CD1c-positive myeloid dendritic cell (primary cell): ENCODE data around the gene TXNDC11.

Experiments
- DNase-seq: peaks from one replicate; pipeline ENCODE4 v3.0.0-alpha.2; 2016; ENCODE audit errors: extremely low spot score

Gene TXNDC11

DNA sequence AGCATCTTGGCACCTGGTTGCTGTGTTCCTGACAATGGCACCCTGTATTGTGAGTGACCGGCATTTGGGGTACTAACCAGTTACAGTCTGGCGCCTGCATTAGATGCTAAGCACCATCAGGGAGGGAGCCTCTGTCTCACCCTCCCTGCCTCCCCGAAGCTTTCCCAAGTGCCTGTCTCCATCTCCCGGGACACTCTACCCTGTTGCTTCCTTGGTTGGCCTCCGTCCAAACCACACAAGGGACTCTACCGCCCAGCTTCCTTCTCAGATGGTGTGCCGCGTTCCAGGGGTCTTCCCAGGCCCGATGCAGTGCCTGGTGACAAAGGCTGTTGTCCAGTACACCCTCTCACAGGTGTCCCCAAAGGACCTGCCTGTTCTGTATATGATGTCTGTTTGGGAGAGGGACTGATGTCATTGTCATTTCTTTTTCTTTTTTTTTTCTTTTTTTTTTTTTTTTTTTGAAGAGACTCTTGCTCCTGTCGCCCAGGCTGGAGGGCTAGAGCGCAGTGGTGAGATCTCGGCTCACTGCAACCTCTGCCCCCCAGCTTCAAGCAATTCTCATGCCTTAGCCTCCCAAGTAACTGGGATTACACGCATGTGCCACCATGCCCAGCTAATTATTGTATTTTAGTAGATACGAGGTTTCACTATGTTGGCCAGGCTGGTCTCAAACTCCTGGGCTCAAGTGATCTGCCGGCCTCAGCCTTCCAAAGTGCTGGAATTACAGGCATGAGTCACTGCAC lies 67.7 kb downstream of the TXNDC11 start:
- no peak for DNase-seq

DNA sequence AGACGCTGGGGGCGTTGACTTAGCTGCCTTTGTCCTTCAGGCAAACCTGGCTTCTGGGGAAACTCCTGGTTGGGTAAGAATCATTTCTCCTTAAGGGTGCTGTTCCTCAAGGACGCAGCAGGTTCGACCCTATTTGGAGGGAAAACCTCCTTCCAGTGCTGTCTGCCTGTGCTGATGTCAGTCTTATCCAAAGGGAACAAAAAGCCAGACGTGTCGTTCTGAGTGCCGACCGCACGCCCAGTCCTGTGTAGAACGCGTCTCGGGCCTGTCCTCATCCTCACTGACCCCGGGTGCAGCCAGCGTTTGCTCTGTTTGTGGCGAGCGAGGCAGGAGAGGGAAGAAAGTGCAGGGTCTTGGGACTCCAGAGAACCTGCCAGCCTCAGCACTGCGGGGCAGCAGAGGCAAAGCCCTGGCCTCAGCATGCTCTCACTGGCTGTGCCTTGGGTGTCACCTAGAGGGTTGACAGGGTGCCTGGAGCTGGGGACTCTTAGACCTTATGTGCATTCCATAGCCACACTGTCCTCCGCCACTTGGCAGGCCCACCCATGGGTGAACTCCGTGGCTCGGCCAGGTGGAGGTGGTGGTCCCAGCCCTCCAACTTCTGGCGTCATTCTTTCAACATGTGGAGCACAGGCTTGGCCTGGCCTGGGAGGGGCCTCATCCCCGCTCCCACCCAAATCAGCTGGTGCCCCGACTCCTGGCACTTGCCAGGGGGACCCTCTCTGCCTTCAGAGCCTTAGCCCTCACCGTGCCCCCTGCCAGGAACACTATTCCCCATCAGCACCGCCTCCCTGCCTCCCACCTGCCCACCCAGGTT lies 68.4 kb downstream of the TXNDC11 start:
- DNase-seq = no peak

DNA sequence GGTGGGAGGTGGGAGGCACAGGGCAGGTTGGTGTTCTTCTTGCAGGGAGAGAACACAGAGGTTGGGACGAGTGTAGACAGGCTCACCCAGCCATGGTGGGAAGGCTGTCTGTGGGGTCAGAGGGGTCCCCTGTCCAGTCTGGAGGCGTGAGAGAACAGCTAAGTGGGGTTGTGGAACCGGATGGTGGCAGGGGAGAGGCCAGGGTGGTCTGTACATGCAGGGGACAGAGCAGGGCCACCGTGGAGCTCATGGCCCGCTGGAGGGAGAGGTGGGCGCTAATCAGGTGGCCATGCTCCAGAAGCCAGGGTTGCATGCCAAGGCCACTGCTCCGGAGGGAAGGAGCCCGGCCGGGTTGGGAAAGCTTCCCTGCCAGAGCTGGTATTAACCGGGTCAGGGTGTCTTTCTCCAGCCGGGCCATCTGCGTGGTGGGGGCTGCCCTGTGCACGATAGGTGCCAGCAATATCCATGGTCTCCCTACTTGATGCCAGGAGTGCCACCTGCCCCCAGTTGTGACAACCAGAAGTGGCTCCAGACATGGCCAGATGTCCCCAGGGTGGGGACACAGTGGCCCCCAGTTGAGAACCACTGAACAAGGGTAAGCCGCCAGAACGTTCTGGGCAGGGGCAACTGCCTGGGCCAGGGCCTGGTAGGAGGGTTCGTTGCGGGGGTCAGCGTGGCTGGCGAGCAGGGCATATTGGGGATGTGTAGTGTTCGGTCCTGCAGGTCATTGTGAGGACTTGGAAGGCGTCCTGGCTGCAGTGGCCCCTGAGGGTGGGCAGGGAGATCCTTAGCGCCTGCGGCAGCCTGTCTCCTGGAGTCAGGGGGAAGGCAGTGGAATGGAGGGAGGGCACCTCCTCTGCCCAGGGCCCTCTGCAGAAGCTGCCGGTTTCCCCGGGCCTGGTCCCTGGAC lies 69.3 kb downstream of the TXNDC11 start:
- DNase-seq = no peak

DNA sequence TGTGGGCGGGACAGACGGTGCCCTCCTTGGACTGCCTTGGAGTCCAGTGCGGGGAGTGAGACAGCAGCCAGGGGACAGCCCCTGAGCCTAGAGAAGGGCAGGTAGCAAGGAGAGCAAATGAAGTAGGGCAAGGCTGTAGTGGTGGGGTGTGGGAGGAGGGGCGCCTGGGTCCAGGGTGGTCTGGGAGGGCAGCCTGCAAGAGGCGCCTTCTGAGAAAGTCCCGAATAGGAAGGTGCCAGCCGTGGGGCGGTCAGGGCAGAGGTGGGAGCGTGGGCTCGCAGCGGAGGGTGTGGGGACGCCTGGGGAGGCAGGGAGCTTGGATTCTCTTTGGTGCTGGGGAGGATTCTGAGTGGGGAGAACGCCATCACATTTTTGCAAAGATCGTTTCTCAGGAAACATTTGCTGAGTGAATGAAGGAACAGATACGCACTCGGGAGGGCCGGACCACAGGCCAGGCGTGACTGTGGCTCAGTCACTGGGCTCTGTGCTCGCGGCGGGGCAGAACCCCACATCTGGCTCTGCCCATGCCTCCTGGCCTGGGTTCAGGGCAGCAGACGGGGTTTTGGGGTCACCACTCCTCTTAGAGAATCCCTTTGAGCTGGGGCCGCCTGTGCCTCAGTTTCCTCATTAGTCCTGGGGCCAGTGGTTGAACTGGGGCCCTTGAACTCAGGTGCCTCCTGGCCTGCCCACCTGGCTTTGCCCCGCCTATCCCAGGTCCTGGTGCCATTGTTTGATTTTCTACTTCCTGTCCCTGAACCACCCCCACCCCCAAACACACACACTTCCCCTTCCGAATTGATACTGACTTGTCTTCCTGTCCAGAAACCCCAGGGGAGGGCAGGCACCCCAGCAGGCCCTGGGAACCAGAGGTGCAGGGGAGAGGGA lies 70.2 kb downstream of the TXNDC11 start:
- DNase-seq = peak; percentile 50

DNA sequence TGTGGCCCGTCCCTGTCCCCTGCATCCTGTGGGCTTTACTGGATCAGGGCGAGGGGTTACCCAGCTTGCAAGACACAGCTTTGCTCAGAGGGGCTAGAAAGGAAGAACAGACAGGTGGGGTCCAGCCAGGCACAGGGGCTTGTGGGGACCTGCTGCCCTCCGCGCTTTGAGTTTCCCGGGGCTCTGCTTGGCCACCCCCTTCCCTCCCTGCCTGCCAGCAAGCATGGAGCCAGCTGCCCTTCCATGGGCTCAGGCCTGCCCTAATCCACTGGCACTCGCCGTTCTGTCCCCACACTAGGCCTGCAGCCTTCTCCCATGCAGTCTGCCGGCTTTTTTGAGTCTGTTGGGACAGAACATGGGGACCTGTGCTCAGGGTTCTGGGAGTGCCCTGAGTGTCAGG lies 71.0 kb downstream of the TXNDC11 start:
- no peak for DNase-seq

DNA sequence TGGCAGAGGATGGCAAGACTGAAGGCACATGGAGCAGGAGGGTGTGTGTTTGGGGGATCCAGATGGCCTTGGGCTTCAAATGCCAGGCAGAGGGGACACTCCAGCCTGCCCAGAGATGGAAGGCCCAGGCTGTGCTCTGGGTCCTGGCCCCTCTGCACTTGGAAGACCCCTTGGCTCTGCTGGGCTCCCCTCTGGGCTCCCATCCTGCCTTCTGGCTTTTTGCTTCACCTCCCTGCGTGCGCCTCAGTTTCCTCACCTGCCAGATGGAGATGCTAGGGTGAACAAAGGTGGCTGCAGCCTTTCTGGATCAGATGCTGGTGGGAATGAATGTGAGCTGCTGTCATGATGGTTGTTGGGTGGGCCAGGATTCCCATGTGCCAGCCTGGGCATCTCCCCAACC lies 71.4 kb downstream of the TXNDC11 start:
- no peak for DNase-seq

DNA sequence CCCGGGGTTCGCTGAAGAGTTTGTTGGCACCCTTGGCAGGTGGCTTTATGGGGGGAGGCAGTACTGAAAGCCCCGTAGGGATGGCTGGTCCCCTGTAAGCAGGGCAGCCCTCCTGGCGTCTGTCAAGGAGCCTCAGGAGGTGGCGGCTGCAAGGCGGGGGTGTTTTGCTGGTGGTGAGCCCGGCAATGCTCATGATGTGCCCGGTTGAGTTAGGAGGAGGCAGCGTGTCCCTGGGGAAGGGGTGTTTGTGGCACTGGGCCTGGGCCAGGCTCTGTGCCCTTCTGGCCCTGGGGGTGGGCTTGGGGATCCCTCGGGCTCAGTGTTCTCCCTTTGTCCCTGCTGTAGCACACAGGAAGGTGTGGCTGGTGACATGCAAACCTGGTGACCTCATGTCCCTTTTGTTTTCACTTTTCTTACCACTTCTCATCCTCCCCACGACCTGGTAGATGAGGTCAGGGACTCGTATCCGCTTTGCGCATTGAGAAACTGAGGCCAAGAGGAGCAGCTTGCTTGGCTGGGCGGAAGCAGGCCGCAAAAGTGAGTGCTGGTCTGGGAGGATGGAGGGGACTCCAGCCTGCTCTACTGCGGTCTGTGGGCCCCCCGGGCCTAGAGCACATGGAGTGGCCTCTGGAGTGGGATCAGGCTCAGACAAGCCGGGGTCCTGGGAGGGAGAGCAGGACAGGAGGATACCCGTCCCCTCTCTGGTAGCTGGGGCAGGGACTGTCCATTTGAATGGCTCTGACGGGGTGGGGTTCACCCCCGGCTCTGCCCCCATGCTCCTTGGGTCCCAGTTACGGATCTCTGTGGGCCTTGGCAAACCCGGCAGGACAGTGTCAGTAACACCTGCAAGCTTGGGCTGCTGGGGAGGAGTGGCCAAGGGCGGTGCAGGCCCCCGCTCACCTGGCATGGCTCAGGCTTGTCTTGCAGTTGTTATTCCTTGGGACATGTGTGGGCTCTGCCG lies 72.2 kb downstream of the TXNDC11 start:
- DNase-seq = no peak

DNA sequence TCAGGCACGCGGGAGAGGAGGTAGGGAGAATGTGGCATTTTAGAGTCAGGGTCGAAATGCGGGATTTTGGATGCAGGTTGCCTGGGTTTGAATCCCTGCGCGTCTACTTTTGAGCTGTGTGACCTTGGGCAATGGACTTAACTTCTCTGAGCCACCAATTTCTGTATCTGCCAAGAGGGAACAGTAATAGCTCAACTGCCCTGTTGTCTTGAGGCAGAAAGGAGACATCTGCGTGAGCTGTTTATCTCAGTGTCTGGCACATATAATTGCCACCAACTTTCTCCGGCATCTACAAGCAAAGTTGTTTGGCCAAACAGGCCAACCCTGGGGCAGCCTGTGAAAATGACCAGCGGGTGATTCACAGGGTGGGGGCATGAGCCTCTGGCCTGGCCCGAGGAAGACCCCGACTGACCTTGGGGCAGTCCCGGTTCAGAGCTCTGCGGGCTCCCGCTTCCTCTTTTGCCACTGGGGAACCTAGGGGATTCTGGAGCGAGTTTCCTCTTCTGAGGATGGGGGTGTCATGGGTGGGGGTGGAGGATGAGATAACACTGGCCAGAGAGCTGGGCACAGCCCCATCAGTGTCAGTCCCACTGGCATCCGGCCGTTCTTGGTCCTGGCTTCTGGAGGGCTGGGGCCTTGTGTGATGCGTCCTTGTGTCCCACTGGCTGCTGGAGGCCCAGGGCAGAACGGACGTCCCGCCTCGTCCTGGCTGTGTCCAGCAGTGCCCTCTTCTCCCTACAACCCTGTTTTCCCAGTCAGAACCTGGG lies 73.1 kb downstream of the TXNDC11 start:
- peak; percentile 95 for DNase-seq

DNA sequence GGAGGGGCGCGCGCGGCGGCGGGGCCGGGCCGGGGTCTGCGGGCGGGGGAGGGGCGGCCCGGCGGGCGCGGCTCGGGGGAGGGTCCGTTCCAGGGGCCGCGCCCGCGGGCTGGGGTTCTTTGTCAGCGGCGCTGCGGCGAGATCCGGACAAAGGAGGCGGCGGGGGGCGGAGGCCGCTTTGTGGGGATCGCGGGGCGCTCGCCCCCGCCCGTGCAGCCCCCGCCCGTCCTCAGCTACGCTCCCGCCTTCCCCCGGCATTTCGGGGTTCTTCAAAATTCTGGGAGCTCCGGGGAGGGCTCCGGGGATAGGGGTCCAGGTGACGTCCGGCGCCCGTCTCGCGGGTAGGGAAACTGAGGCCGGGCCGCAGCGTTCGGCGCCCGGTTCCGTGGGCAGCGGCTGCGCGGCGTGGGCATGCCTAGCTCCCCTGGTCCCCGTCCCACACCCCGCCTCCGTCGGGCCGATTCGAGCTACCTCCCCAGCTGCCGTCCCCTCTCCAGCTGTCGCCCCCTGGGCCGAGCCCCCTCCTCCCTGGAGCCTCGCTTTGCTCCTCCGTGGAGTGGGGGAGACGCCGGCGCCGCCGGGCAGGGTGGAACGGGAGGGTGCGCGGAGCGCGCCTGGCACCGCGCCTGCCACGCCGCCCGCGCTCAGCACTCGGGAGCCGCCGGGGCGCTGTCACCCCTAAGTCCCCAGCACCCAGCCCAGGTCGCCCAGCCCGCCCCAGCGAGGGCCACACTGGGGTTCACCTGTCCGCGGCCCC lies 73.9 kb downstream of the TXNDC11 start:
- DNase-seq = peak; percentile 33

DNA sequence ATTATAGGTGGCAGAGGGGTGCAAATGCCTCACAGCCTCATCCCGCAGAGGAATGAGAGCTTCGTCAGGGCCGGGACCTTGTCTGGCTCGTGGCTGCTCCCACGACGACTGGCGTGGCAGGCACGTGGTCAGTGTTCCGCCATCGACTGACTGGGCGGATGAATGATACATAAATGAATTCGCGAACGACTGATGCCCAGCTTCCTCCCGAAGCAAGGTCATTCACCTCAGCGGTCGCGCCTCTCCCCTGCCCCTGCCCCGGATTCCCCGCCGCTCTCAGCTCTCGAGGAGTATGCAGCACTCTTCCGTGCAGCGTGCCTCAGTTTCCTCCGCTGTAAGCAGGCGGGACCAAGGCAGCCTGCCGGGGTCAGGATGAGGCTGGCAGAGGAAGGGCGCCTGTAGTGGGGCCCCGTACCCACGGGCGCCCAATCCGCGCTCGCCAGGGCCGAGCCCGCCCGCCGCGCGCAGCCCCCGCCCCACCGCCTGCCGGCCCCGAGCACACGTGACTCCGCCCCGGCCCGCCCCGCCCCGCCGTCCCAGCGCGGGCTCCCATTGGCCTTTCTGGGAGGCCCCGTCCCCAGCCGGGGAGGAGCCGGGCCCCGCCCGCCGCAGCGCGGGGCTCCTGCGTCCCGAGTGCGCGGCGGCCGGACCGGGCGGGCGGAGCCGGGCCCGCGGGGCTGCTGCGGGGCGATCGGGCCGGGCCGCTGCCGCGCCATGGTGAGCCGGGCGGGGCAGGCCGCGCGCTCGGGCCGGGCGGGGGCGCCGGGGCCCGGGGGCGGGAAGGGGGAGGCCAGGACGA lies 74.6 kb downstream of the TXNDC11 start, which contains the start of gene SNN:
TSS of gene SNN (plus strand) at position 632 of the 799 bp plus-strand sequence. CDS start 7,605 bp downstream, outside the sequence.
- peak; percentile 95 for DNase-seq

DNA sequence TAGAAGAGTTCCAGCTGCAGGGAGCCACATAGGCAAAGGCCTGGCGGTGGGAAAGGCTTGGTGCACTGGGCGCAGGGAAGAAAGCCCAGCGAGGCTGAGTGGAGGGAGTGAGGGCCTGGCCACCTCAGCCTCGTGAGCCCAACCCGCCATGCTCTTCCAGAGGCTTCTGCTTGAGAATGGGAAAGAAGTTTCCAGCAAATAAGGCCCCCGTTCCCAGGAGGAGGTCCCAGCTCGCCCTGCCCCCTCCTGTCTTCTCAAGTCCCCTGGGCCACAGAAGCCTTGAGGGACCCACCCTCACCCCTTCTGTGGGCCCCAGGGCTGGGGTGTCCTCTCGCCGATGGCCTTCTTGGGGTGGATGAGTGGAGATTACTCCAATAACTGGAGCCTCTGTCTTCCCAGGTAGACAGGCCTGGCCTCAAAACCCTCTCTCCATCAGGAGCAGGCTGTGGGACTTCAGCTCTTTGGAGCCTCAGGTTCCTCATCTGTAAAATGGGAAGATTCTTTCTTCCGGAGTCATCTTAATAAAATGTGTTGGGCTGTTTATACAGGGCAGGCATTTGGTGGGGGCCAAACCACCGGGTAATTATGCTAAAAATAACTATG lies 75.3 kb downstream of the TXNDC11 start:
- DNase-seq = no peak

DNA sequence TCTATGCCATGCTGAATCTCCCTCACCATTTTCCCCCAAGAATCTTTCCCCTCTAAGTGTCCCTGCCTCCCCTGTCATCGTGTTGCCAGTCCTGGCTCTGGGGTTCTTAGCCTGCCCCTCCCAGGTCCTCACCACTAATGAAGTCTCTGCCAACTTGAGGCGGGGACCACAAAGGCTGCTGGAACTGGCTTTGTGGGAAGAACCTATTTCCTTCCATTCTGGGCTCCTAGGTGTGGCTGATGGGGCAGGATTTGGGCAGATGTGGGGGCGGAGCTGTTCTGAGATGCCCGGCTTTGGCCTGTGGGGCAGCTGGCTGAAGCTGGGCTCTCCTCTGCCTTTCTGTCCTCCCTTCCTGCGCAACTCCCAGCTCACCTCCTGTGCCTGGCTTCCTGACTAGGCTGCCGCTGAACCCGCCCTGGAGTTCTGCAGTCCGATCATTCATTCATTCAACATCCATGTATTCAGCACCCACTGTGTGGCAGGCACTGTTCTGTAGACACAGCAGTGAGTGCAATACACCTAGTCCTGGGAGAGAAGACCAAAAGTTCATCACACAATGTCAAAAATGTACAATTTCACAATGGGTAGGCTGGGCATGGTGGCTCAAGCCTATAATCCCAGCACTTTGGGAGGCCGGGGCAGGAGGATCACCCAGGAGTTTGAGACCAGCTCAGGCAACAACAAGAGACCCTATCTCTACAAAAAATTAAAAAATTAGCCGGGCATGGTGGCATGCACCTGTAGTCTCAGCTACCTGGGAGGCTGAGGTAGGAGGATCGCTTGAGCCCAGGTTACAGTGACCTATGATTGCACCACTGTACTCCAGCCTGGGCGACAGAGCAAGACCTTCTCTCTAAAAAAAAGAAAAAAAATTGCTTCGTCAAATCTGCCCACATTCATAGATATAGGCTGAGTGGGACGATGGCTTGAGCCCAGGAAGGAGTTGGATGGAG lies 76.3 kb downstream of the TXNDC11 start:
- no peak for DNase-seq

DNA sequence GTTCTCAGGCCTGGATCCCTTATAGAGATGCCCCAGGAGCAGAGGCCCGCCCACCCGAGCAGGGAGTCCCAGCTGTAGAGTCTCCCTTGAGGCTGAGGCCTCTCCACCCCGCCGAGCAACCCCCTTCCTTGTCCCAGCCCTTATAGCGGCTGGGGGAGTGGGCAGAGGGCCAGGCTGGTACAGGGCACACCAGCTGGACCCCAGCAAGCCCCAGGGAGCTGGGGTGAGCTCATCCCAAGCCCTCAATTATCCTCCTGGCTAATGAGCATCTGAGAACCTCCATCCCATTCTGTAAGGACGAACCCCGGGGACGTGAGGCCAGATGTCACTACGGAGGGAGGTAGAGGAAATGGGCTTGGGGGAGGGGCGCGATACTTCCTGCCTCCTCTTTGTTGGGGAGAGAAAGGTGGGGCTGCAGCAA lies 77.6 kb downstream of the TXNDC11 start:
- no peak for DNase-seq

DNA sequence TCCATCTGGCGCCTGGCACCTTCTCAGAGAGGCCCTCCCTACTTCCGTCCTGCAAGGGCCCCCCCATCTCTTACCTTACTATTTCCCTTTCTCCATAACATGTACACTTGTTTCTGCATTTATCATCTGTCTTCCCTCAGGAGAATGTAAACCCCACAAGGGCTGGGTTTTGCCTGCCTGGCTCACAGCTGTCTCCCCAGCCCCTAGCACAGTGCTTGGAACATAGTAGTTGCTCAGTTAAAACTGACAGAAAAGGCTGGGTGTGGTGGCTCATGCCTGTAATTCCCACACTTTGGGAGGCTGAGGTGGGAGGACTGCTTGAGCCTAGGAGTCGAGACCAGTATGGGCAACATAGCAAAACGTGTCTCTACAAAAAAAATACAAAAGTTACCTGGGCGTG lies 80.1 kb downstream of the TXNDC11 start:
- no peak for DNase-seq

DNA sequence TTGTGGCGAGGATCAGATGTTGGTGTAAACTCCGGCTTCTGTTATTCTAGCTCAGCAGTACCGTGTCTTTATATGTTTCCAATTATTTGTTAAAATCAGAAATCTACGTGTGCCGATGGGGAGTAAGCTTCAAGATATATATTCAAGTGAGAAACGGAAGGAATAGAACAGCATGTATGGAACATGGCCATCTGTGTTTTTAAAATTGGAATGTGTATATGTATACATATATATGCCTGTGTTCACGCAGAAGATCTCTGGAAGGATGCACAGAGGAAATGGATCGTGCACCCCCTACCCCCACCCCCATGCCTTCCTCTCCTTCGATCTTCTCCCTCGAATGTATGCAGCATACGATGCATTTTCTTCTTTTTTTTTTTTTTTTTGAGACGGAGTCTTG lies 82.1 kb downstream of the TXNDC11 start:
- DNase-seq = no peak
